H1 (cell line): ENCODE results near the gene TAS2R42. TPM values are rescaled to one million over a fixed set of nuclear protein-coding genes. Genes with fewer than 3 reads are reported as not detected.

ENCODE experiments used
- CHD1 ChIP-seq: IDR thresholded peaks from 2 replicates; pipeline ENCODE4 v1.6.1; 2012; ENCODE audit warnings: low read depth, low read length, improper control_type of control experiment
- EP300 ChIP-seq, 2 experiments: IDR thresholded peaks; 1 replicate in 1 of 2; 2 replicates in 1 of 2; pipeline ENCODE4 v1.6.1; 2011 to 2012; ENCODE audit warnings: low read depth in 2 of 2, low read length in 2 of 2, mild to moderate bottlenecking in 2 of 2, borderline replicate concordance in 1 of 2, inconsistent platforms in 1 of 2, moderate library complexity in 1 of 2
- PHF8 ChIP-seq: fragments of 200-600 bp; sonication (generic); conservative IDR thresholded peaks from 2 replicates; pipeline ENCODE4 v1.7.1; 2012; ENCODE audit warnings: low read depth, mild to moderate bottlenecking, inconsistent platforms, low read length, moderate library complexity
- polyA plus RNA-seq, 7 experiments: library from polyadenylated mRNA; depleted of rRNA in 3 of 7; stranded (reverse) in 5 of 7; unstranded in 2 of 7; fragments of >200 nt in 5 of 7; fragments of 200-250 nt in 2 of 7; gene quantifications; 1 replicate in 5 of 7; 2 replicates in 1 of 7; 4 replicates in 1 of 7; pipeline versions ENCODE4 v1.2.1 to v1.2.3, GENCODE V29; 2011 to 2013; ENCODE audit warnings: missing spikeins in 2 of 7, mixed read lengths in 2 of 7
- total RNA-seq: library from RNA; stranded (reverse); fragmentation: NEBNext Ultra II Directional; extraction: Animal tissue kit (Norgen Biotek cat#: 25700); gene quantifications from 2 replicates; pipeline ENCODE4 v1.2.1, GENCODE V29; 2021

The TAS2R42 gene
- total and polyA plus RNA-seq, 2 of the 8 experiments (the other 6 are each of a cell fraction or from before 2014, with no cell fraction given), result not detected

- TF ChIP-seq EP300 (IDR thresholded peaks at IDR 0.05; ENCODE audit: borderline replicate concordance in 1 of 2, low read depth in 2 of 2, low read length in 2 of 2) (no peak), PHF8 (no peak), CHD1 (no peak)
Measured at GRCh38 chr12:11147420-11147819, 39.3 kb downstream of the TAS2R42 start (continued).
